ENCODE data around the gene MYH11. TPM values are rescaled to one million over a fixed set of nuclear protein-coding genes. Genes with fewer than 3 reads are reported as not detected.

Gene MYH11
- total and polyA plus RNA-seq, 5 donors from 2014 or later = 0.15 to 0.67 (median 0.43) TPM; not detected in 1

GRCh38 chr16:15752717-15753488 is 103.9 kb downstream of the MYH11 start:
- ATAC-seq (ENCODE audit: low read depth in 2 of 2) = no peak
- no peaks in the 10 kb centered on the region for H3K36me3 ChIP-seq (ENCODE audit: control insufficient read depth, insufficient read depth, low read length)
- H3K4me3 ChIP-seq (ENCODE audit: low read depth, low read length) = no peak overlapping the region
- H3K4me3 Mint-ChIP-seq = no peak overlapping the region
- no peaks in the 10 kb centered on the region for H3K9me3 ChIP-seq (ENCODE audit: control insufficient read depth in 2 of 2, low read length in 2 of 2)
- no peak for DNase-seq
- no peaks in the 10 kb centered on the region for H3K4me1 ChIP-seq (ENCODE audit: control insufficient read depth, insufficient read depth, low read length, poor library complexity, severe bottlenecking)
- H3K9me3 Mint-ChIP-seq = no peaks in the 10 kb centered on the region
- H3K27me3 Mint-ChIP-seq = no peaks in the 10 kb centered on the region
- peaks cover 9% of the 10 kb centered on the region for H3K36me3 Mint-ChIP-seq
- H3K27me3 ChIP-seq (ENCODE audit: control insufficient read depth, insufficient read depth, low read length) = no peaks in the 10 kb centered on the region
- no peak overlapping the region for H3K27ac Mint-ChIP-seq
- peaks cover 0 to 7% (median 3%) of the 10 kb centered on the region in 4 donors for H3K4me1 Mint-ChIP-seq
- no peak overlapping the region for H3K27ac ChIP-seq (ENCODE audit: insufficient read depth, low read length, poor library complexity, severe bottlenecking)

GRCh38 chr16:15751940-15752339 is 104.9 kb downstream of the MYH11 start:
- H3K36me3 Mint-ChIP-seq = peaks cover 14% of the 10 kb centered on the region
- DNase-seq (no peak), ATAC-seq (ENCODE audit: low read depth in 2 of 2) (no peak)
- no peaks in the 10 kb centered on the region for H3K9me3 Mint-ChIP-seq
- H3K27me3 Mint-ChIP-seq = no peaks in the 10 kb centered on the region
- Histone ChIP-seq H3K36me3 (ENCODE audit: control insufficient read depth, insufficient read depth, low read length) (no peaks in the 10 kb centered on the region), H3K9me3 (ENCODE audit: control insufficient read depth in 2 of 2, low read length in 2 of 2) (no peaks in the 10 kb centered on the region), H3K27ac (ENCODE audit: insufficient read depth, low read length, poor library complexity, severe bottlenecking) (no peak overlapping the region), H3K4me3 (ENCODE audit: low read depth, low read length) (no peak overlapping the region), H3K4me1 (ENCODE audit: control insufficient read depth, insufficient read depth, low read length, poor library complexity, severe bottlenecking) (no peaks in the 10 kb centered on the region), H3K27me3 (ENCODE audit: control insufficient read depth, insufficient read depth, low read length) (no peaks in the 10 kb centered on the region)
- no peak overlapping the region for H3K27ac Mint-ChIP-seq
- no peak overlapping the region for H3K4me3 Mint-ChIP-seq
- H3K4me1 Mint-ChIP-seq = peaks cover 0 to 9% (median 1%) of the 10 kb centered on the region in 4 donors

DNA sequence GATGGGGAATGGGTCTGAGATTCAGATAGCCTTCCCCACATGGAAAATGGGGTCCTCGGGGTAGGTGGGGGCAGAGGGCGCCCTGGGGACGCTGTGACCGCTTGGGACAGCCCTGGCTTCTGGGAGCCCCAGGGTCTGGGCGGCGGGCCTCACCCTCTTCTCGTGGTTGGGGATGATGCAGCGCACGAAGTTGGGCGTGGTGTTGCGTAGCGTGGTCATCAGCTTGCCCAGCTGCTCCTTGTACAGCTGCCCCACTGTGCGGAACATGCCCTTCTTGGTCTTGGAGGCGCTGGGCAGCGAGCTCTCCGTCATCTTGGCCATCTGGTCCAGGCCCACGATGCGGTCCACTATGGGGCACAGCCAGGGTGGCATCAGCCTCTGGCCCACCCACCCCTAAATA is 106.8 kb downstream of the MYH11 start:
- H3K4me1 ChIP-seq (ENCODE audit: control insufficient read depth, insufficient read depth, low read length, poor library complexity, severe bottlenecking) = no peaks in the 10 kb centered on the region
- H3K4me3 Mint-ChIP-seq = no peak overlapping the region
- no peak overlapping the region for H3K4me3 ChIP-seq (ENCODE audit: low read depth, low read length)
- H3K27ac Mint-ChIP-seq = no peak overlapping the region
- H3K9me3 Mint-ChIP-seq = no peaks in the 10 kb centered on the region
- ATAC-seq (ENCODE audit: low read depth in 2 of 2) = no peak
- no peaks in the 10 kb centered on the region for H3K36me3 ChIP-seq (ENCODE audit: control insufficient read depth, insufficient read depth, low read length)
- H3K27ac ChIP-seq (ENCODE audit: insufficient read depth, low read length, poor library complexity, severe bottlenecking) = no peak overlapping the region
- H3K36me3 Mint-ChIP-seq = peaks cover 14% of the 10 kb centered on the region
- no peaks in the 10 kb centered on the region for H3K27me3 ChIP-seq (ENCODE audit: control insufficient read depth, insufficient read depth, low read length)
- no peaks in the 10 kb centered on the region for H3K27me3 Mint-ChIP-seq
- H3K9me3 ChIP-seq (ENCODE audit: control insufficient read depth in 2 of 2, low read length in 2 of 2) = no peaks in the 10 kb centered on the region
- H3K4me1 Mint-ChIP-seq = peaks cover 0 to 5% (median 1%) of the 10 kb centered on the region in 4 donors
- no peak for DNase-seq

- ATAC-seq (ENCODE audit: low read depth in 2 of 2) = no peak
- no peak overlapping the region for H3K4me3 ChIP-seq (ENCODE audit: low read depth, low read length)
- no peaks in the 10 kb centered on the region for H3K9me3 ChIP-seq (ENCODE audit: control insufficient read depth in 2 of 2, low read length in 2 of 2)
- no peak overlapping the region for H3K27ac ChIP-seq (ENCODE audit: insufficient read depth, low read length, poor library complexity, severe bottlenecking)
- H3K27me3 ChIP-seq (ENCODE audit: control insufficient read depth, insufficient read depth, low read length) = no peaks in the 10 kb centered on the region
- H3K4me1 ChIP-seq (ENCODE audit: control insufficient read depth, insufficient read depth, low read length, poor library complexity, severe bottlenecking) = no peaks in the 10 kb centered on the region
- Mint-ChIP-seq H3K4me1 (peaks cover 0 to 5% (median 1%) of the 10 kb centered on the region in 4 donors), H3K4me3 (no peak overlapping the region), H3K27ac (no peak overlapping the region), H3K27me3 (no peaks in the 10 kb centered on the region), H3K9me3 (no peaks in the 10 kb centered on the region), H3K36me3 (peaks cover 14% of the 10 kb centered on the region)
- no peak for DNase-seq
- H3K36me3 ChIP-seq (ENCODE audit: control insufficient read depth, insufficient read depth, low read length) = no peaks in the 10 kb centered on the region
Observed at GRCh38 chr16:15749371-15749770, 107.5 kb downstream of the MYH11 start.

DNA sequence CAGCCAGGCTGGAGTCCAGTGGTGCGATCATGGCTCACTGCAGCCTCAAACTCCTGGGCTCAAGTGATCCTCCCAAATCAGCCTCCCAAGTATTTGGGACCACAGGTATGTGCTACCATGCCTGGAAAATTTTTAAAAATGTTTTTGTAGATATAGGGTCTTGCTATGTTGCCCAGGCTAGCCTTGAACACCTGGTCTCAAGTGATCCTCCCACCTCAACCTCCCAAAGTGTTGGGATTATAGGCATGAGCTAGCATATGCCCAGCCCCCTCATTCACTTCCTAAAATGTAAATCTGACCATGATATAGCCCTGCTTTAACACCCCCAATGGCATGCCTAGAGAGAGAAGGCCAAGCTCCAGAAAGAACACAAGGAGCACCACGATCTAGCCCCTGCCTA is 108.2 kb downstream of the MYH11 start:
- no peak overlapping the region for H3K4me3 Mint-ChIP-seq
- H3K36me3 Mint-ChIP-seq = peaks cover 16% of the 10 kb centered on the region
- no peaks in the 10 kb centered on the region for H3K36me3 ChIP-seq (ENCODE audit: control insufficient read depth, insufficient read depth, low read length)
- H3K27me3 ChIP-seq (ENCODE audit: control insufficient read depth, insufficient read depth, low read length) = no peaks in the 10 kb centered on the region
- no peak overlapping the region for H3K27ac Mint-ChIP-seq
- H3K9me3 Mint-ChIP-seq = no peaks in the 10 kb centered on the region
- no peaks in the 10 kb centered on the region for H3K4me1 ChIP-seq (ENCODE audit: control insufficient read depth, insufficient read depth, low read length, poor library complexity, severe bottlenecking)
- H3K27ac ChIP-seq (ENCODE audit: insufficient read depth, low read length, poor library complexity, severe bottlenecking) = no peak overlapping the region
- DNase-seq = no peak
- no peak for ATAC-seq (ENCODE audit: low read depth in 2 of 2)
- no peaks in the 10 kb centered on the region for H3K27me3 Mint-ChIP-seq
- no peaks in the 10 kb centered on the region for H3K9me3 ChIP-seq (ENCODE audit: control insufficient read depth in 2 of 2, low read length in 2 of 2)
- no peak overlapping the region for H3K4me3 ChIP-seq (ENCODE audit: low read depth, low read length)
- H3K4me1 Mint-ChIP-seq = peaks cover 0 to 5% (median 1%) of the 10 kb centered on the region in 4 donors

DNA sequence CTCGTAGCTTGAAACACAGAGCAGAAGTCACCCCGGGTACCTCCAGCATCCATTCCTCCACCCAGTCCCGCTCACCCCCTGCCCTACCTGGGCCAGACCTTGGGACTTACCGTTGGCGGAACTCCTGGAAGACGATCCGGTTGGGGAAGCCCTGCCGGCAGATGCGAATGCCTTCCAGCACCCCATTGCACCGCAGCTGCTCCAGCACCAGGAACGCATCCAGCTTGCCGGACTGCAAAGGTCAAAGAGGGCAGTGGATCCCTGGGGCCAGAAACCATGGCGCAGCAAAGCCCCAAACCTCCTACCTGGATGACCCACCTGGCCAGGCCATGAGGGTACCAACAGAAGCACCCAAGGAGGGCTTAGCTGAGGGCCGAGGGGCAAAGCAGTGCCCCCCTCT is 108.9 kb downstream of the MYH11 start:
- H3K27me3 Mint-ChIP-seq = no peaks in the 10 kb centered on the region
- H3K4me3 ChIP-seq (ENCODE audit: low read depth, low read length) = no peak overlapping the region
- ATAC-seq (ENCODE audit: low read depth in 2 of 2) (no peak), DNase-seq (no peak)
- no peaks in the 10 kb centered on the region for H3K9me3 ChIP-seq (ENCODE audit: control insufficient read depth in 2 of 2, low read length in 2 of 2)
- peaks cover 19% of the 10 kb centered on the region for H3K36me3 Mint-ChIP-seq
- no peaks in the 10 kb centered on the region for H3K36me3 ChIP-seq (ENCODE audit: control insufficient read depth, insufficient read depth, low read length)
- H3K4me3 Mint-ChIP-seq = no peak overlapping the region
- H3K27ac Mint-ChIP-seq = no peak overlapping the region
- H3K4me1 ChIP-seq (ENCODE audit: control insufficient read depth, insufficient read depth, low read length, poor library complexity, severe bottlenecking) = no peaks in the 10 kb centered on the region
- H3K9me3 Mint-ChIP-seq = no peaks in the 10 kb centered on the region
- no peaks in the 10 kb centered on the region for H3K27me3 ChIP-seq (ENCODE audit: control insufficient read depth, insufficient read depth, low read length)
- no peak overlapping the region for H3K27ac ChIP-seq (ENCODE audit: insufficient read depth, low read length, poor library complexity, severe bottlenecking)
- H3K4me1 Mint-ChIP-seq = peaks cover 0 to 5% (median 1%) of the 10 kb centered on the region in 4 donors

GRCh38 chr16:15746332-15746731 is 110.5 kb downstream of the MYH11 start:
- no peak overlapping the region for H3K27ac ChIP-seq (ENCODE audit: insufficient read depth, low read length, poor library complexity, severe bottlenecking)
- no peaks in the 10 kb centered on the region for H3K9me3 ChIP-seq (ENCODE audit: control insufficient read depth in 2 of 2, low read length in 2 of 2)
- H3K4me3 Mint-ChIP-seq = no peak overlapping the region
- no peak for ATAC-seq (ENCODE audit: low read depth in 2 of 2)
- no peaks in the 10 kb centered on the region for H3K27me3 Mint-ChIP-seq
- peaks cover 31% of the 10 kb centered on the region for H3K36me3 Mint-ChIP-seq
- no peak overlapping the region for H3K4me3 ChIP-seq (ENCODE audit: low read depth, low read length)
- peaks cover under 1% of the 10 kb centered on the region for H3K36me3 ChIP-seq (ENCODE audit: control insufficient read depth, insufficient read depth, low read length)
- H3K27me3 ChIP-seq (ENCODE audit: control insufficient read depth, insufficient read depth, low read length) = no peaks in the 10 kb centered on the region
- no peak overlapping the region for H3K27ac Mint-ChIP-seq
- peaks cover 0 to 4% (median 0%) of the 10 kb centered on the region in 7 donors for H3K9me3 Mint-ChIP-seq
- no peaks in the 10 kb centered on the region for H3K4me1 ChIP-seq (ENCODE audit: control insufficient read depth, insufficient read depth, low read length, poor library complexity, severe bottlenecking)
- no peak for DNase-seq
- H3K4me1 Mint-ChIP-seq = peaks cover 0 to 5% (median 1%) of the 10 kb centered on the region in 4 donors

DNA sequence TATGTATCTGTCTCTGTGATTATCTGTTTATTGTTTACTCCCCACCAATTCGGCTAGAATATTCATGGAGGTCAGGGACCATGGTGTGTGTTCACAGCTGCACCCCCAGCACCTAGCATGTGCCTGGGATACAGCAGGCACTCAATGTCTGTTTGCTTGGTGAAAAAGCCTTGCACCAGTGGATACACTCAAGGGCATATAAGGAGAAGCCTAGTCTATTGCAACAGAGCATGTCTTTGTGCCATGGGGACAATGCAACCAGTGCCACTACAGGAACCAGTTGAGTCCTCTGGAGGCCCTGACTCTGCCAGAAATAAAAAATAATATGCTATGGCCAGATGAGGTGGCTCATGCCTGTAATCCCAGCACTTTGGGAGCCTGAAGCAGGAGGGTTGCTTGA is 113.2 kb downstream of the MYH11 start:
- Mint-ChIP-seq H3K27me3 (no peaks in the 10 kb centered on the region), H3K36me3 (peaks cover 38% of the 10 kb centered on the region), H3K4me1 (peaks cover 0 to 5% (median 1%) of the 10 kb centered on the region in 4 donors), H3K4me3 (no peak overlapping the region), H3K27ac (no peak overlapping the region), H3K9me3 (peaks cover 0 to 4% (median 0%) of the 10 kb centered on the region in 7 donors)
- ATAC-seq (ENCODE audit: low read depth in 2 of 2) = no peak
- H3K27me3 ChIP-seq (ENCODE audit: control insufficient read depth, insufficient read depth, low read length) = no peaks in the 10 kb centered on the region
- DNase-seq = no peak
- no peak overlapping the region for H3K27ac ChIP-seq (ENCODE audit: insufficient read depth, low read length, poor library complexity, severe bottlenecking)
- peaks cover 8% of the 10 kb centered on the region for H3K36me3 ChIP-seq (ENCODE audit: control insufficient read depth, insufficient read depth, low read length)
- H3K9me3 ChIP-seq (ENCODE audit: control insufficient read depth in 2 of 2, low read length in 2 of 2) = peaks cover 0 to 6% of the 10 kb centered on the region in 2 experiments
- no peaks in the 10 kb centered on the region for H3K4me1 ChIP-seq (ENCODE audit: control insufficient read depth, insufficient read depth, low read length, poor library complexity, severe bottlenecking)
- H3K4me3 ChIP-seq (ENCODE audit: low read depth, low read length) = no peak overlapping the region

Measured in CD4-positive, CD25-positive, alpha-beta regulatory T cell (primary cell).